Natural killer cell (primary cell): ENCODE data around the gene HIP1R. TPM values are rescaled to one million over a fixed set of nuclear protein-coding genes. Genes with fewer than 3 reads are reported as not detected.
"Not testable (repeated sequence)": the region's sequence is repeated elsewhere in the genome, so short reads cannot be mapped to it uniquely, and the experiment has no call there.

Experiments
- ATAC-seq, 3 donors: fragments of 150-1000 bp in 2 of 3; fragments of 200-7000 bp in 1 of 3; cut with Tn5 transposase; 1 replicate in 1 of 3; 2 replicates in 2 of 3; pipeline ENCODE4 v1.10.0; 2021; ENCODE audit warnings: mild to moderate bottlenecking in 2 of 3, moderate library complexity in 2 of 3
- DNase-seq, 2 donors: peaks; one replicate each; pipeline versions ENCODE4 v3.0.0 to v3.0.0-alpha.2; 2013 to 2021; ENCODE audit warnings: mixed read lengths in 1 of 2
- H3K27ac ChIP-seq: one replicate; pipeline ENCODE4 v1.5.1; 2013; ENCODE audit warnings: mild to moderate bottlenecking, low read length
- H3K27me3 ChIP-seq: one replicate; pipeline ENCODE4 v1.6.1; 2013; ENCODE audit warnings: low read length; ENCODE audit not compliant: control insufficient read depth, insufficient read depth
- H3K36me3 ChIP-seq: one replicate; pipeline ENCODE4 v1.6.1; 2013; ENCODE audit warnings: low read length; ENCODE audit not compliant: control insufficient read depth, insufficient read depth
- H3K4me1 ChIP-seq: one replicate; pipeline ENCODE4 v1.6.1; 2013; ENCODE audit warnings: low read length; ENCODE audit not compliant: control insufficient read depth, insufficient read depth
- H3K4me3 ChIP-seq: one replicate; pipeline ENCODE4 v1.5.1; 2013; ENCODE audit warnings: low read length
- H3K9me3 ChIP-seq: one replicate; pipeline ENCODE4 v1.6.1; 2013; ENCODE audit warnings: low read length; ENCODE audit not compliant: control insufficient read depth, insufficient read depth
- H3K27ac Mint-ChIP-seq, 2 donors: one replicate each; pipeline ENCODE4 v1.8.0; 2022; ENCODE audit warnings: mild to moderate bottlenecking in 2 of 2, mixed read lengths in 2 of 2, moderate library complexity in 1 of 2
- H3K27me3 Mint-ChIP-seq, 2 donors: one replicate each; pipeline ENCODE4 v1.8.0; 2022; ENCODE audit warnings: low read depth in 2 of 2, mixed read lengths in 2 of 2
- H3K36me3 Mint-ChIP-seq: one replicate; pipeline ENCODE4 v1.8.0; 2022; ENCODE audit warnings: mixed read lengths
- H3K4me1 Mint-ChIP-seq, 2 donors: one replicate each; pipeline ENCODE4 v1.8.0; 2022; ENCODE audit warnings: mixed read lengths in 2 of 2
- H3K4me3 Mint-ChIP-seq: one replicate; pipeline ENCODE4 v1.8.0; 2022; ENCODE audit warnings: mild to moderate bottlenecking, moderate library complexity, mixed read lengths
- H3K9me3 Mint-ChIP-seq, 2 donors: one replicate each; pipeline ENCODE4 v1.8.0; 2022; ENCODE audit warnings: mixed read lengths in 2 of 2
- WGBS: methylation state at CpG from one replicate; pipeline ENCODE4 v1.1.7; 2013; ENCODE audit warnings: missing lambda C conversion rate; ENCODE audit not compliant: insufficient coverage; 5-methylcytosine and 5-hydroxymethylcytosine counted together
- intact Hi-C: fragments of 100-400 bp; cut with micrococcal nuclease; formaldehyde crosslinking; loops from one replicate; pipeline ENCODE4 v1.14.2; 2022
- total RNA-seq, 4 donors: library from RNA; stranded (reverse); fragments of 120-200 nt in 1 of 4; gene quantifications; one replicate each; pipeline versions ENCODE4 v1.2.3 to v1.2.4, GENCODE V29; 2013 to 2022
- TF ChIP-seq, protein P1 (sequence below): fragments of 200-600 bp; IDR thresholded peaks from one replicate; pipeline ENCODE4 v1.8.0; 2022; ENCODE audit warnings: antibody characterized with exemption

Gene HIP1R
- total RNA-seq, 3 donors from 2014 or later (not counting 1 experiment from before 2014, with no cell fraction given): 78.6 to 93.1 (median 85.5) TPM

- Mint-ChIP-seq H3K4me1 (peaks cover 4% of the 10 kb centered on the region in 2 donors), H3K4me3 (no peak overlapping the region), H3K27me3 (no peaks in the 10 kb centered on the region), H3K9me3 (no peaks in the 10 kb centered on the region), H3K36me3 (no peaks in the 10 kb centered on the region), H3K27ac (no peak overlapping the region)
- 89% methylated on average over 2 of the region's 4 CpGs for WGBS
- intact Hi-C loops: no loop called here
- Histone ChIP-seq H3K9me3 (no peaks in the 10 kb centered on the region), H3K4me3 (no peak overlapping the region), H3K27ac (no peak overlapping the region), H3K27me3 (no peaks in the 10 kb centered on the region), H3K4me1 (no peaks in the 10 kb centered on the region), H3K36me3 (no peaks in the 10 kb centered on the region)
- DNase-seq (no peak), ATAC-seq (no peak)
- TF ChIP-seq, protein P1, sequence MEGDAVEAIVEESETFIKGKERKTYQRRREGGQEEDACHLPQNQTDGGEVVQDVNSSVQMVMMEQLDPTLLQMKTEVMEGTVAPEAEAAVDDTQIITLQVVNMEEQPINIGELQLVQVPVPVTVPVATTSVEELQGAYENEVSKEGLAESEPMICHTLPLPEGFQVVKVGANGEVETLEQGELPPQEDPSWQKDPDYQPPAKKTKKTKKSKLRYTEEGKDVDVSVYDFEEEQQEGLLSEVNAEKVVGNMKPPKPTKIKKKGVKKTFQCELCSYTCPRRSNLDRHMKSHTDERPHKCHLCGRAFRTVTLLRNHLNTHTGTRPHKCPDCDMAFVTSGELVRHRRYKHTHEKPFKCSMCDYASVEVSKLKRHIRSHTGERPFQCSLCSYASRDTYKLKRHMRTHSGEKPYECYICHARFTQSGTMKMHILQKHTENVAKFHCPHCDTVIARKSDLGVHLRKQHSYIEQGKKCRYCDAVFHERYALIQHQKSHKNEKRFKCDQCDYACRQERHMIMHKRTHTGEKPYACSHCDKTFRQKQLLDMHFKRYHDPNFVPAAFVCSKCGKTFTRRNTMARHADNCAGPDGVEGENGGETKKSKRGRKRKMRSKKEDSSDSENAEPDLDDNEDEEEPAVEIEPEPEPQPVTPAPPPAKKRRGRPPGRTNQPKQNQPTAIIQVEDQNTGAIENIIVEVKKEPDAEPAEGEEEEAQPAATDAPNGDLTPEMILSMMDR: no peak
Measured at GRCh38 chr12:122795807-122796206, 39.5 kb upstream of the HIP1R start.

DNA sequence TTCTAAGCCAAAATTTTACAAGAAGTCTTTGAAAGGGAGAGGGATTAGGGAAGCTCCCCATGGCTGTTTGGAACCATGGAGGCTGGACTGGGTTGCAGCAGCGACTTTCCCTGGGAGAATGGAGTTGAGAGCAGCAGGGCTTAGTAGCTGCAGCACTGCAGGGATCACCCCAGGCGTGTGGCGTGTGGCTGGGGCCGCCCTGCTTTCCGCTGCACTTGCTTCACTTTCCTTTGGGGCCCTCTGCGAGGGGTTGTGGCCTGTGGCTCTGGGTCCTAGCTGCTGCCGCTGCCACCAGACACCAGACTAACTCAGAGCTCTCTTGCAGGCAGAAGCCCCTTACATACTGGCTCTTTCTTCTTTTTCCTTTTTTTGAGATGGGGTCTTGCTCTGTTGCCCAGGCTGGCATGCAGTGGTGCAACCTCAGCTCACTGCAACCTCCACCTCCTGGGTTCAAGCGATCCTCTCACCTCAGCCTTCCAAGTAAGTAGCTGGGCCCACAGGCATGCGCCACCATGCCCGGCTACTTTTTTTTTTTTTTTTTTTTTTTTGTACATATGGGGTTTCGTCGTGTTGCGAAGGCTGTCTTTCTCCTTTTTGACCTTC is 35.5 kb upstream of the HIP1R start:
- no peaks in the 10 kb centered on the region for H3K27me3 ChIP-seq
- no peaks in the 10 kb centered on the region for H3K36me3 Mint-ChIP-seq
- H3K4me1 ChIP-seq: no peaks in the 10 kb centered on the region
- no peaks in the 10 kb centered on the region for H3K9me3 ChIP-seq
- TF ChIP-seq, protein P1: no peak
- H3K27me3 Mint-ChIP-seq: no peaks in the 10 kb centered on the region
- H3K4me3 Mint-ChIP-seq: no peak overlapping the region
- no peaks in the 10 kb centered on the region for H3K4me1 Mint-ChIP-seq
- no peak overlapping the region for H3K27ac Mint-ChIP-seq
- H3K9me3 Mint-ChIP-seq: no peaks in the 10 kb centered on the region
- H3K4me3 ChIP-seq: no peak overlapping the region
- no peak overlapping the region for H3K27ac ChIP-seq
- H3K36me3 ChIP-seq: no peaks in the 10 kb centered on the region
- WGBS: 57% methylated on average over 11 of the region's 13 CpGs
- intact Hi-C loops: no loop called here
- ATAC-seq: peak; percentile 46 to 76 (median 66)
- peak in 1 of 2 donors; percentile 16 for DNase-seq

DNA sequence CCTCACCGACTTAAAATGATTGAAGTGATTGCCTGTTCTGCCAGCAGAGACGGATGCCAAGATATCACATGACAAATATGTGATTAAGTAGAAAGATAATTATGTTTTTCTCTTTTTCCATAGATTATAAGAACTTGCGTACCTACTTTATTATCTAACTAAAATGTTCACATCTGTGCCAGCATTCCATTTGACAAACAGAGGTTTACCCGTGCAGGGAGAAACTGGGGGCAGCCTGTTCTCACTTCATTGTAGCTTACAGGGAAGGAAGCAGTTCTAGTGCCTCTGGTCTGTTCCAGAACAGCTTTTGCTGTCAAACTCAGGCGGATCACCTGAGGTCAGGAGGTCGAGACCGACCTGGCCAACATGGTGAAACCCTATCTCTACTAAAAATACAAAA is 31.3 kb upstream of the HIP1R start:
- Mint-ChIP-seq H3K27ac (no peak overlapping the region), H3K27me3 (no peaks in the 10 kb centered on the region), H3K36me3 (no peaks in the 10 kb centered on the region), H3K9me3 (no peaks in the 10 kb centered on the region), H3K4me1 (no peaks in the 10 kb centered on the region), H3K4me3 (no peak overlapping the region)
- Histone ChIP-seq H3K4me1 (no peaks in the 10 kb centered on the region), H3K27ac (no peak overlapping the region), H3K9me3 (no peaks in the 10 kb centered on the region), H3K27me3 (no peaks in the 10 kb centered on the region), H3K36me3 (no peaks in the 10 kb centered on the region), H3K4me3 (no peak overlapping the region)
- TF ChIP-seq, protein P1: no peak
- ATAC-seq (no peak), DNase-seq (no peak)
- WGBS: 87% methylated on average over 5 of the region's 7 CpGs
- intact Hi-C loops: no loop called here

DNA sequence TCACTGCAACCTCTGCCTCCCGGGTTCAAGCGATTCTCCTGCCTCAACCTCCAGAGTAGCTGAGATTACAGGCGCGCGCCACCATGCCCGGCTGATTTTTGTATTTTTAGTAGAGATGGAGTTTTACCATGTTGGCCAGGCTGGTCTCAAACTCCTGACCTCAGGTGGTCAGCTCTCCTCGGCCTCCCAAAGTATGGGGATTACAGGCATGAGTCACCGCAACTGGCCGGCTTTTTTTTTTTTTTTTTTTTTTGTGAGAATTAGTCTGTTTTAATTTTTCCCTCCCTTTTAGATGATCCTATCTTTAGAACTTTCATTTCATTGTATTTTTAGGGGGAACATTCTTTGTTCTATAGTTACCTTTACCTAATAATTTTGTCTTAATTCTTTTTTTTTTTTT is 30.3 kb upstream of the HIP1R start:
- H3K4me3 ChIP-seq, ATAC-seq, H3K36me3 ChIP-seq, H3K9me3 ChIP-seq, H3K27ac ChIP-seq, H3K36me3 Mint-ChIP-seq, H3K4me1 Mint-ChIP-seq, H3K9me3 Mint-ChIP-seq, intact Hi-C loops, H3K27me3 ChIP-seq, H3K27me3 Mint-ChIP-seq, DNase-seq, H3K4me1 ChIP-seq, H3K4me3 Mint-ChIP-seq, H3K27ac Mint-ChIP-seq: not testable (repeated sequence)
- 95% methylated on average over 5 of the region's 9 CpGs for WGBS
